DOHH2 (cell line): Measurements from ENCODE around the gene SHC4.
"Not testable (repeated sequence)": the region's sequence is repeated elsewhere in the genome, so short reads cannot be mapped to it uniquely, and the experiment has no call there.

Experiments
- H3F3A ChIP-seq: fragments of 200-600 bp; sonication (generic), shearing (Covaris generic); 2 replicates; pipeline ENCODE4 v1.6.0; 2016; ENCODE audit warnings: antibody characterized with exemption, mild to moderate bottlenecking; ENCODE audit not compliant: control insufficient read depth, insufficient read depth
- H3K27ac ChIP-seq: fragments of 200-600 bp; sonication (generic); 2 replicates; pipeline ENCODE4 v1.5.1; 2014; ENCODE audit warnings: low read depth, mild to moderate bottlenecking, low read length, moderate library complexity
- H3K27me3 ChIP-seq: fragments of 200-600 bp; sonication (generic); 2 replicates; pipeline ENCODE4 v1.6.1; 2014; ENCODE audit warnings: mild to moderate bottlenecking, low read length, mixed read lengths; ENCODE audit not compliant: control insufficient read depth
- H3K36me3 ChIP-seq: fragments of 200-600 bp; sonication (generic); 2 replicates; pipeline ENCODE4 v1.6.1; 2014; ENCODE audit warnings: mild to moderate bottlenecking, low read length, moderate library complexity, mixed read lengths; ENCODE audit not compliant: control insufficient read depth
- H3K4me1 ChIP-seq: fragments of 200-600 bp; sonication (generic); 2 replicates; pipeline ENCODE4 v1.6.1; 2014; ENCODE audit warnings: mild to moderate bottlenecking, low read length, mixed read lengths; ENCODE audit not compliant: control insufficient read depth
- H3K4me2 ChIP-seq: fragments of 200-600 bp; sonication (generic); 2 replicates; pipeline ENCODE4 v1.6.0; 2014; ENCODE audit warnings: mild to moderate bottlenecking, low read length, moderate library complexity
- H3K4me3 ChIP-seq: fragments of 200-600 bp; sonication (generic); 2 replicates; pipeline ENCODE4 v1.5.1; 2014; ENCODE audit warnings: mild to moderate bottlenecking, low read length, mixed read lengths
- H3K79me2 ChIP-seq: fragments of 200-600 bp; sonication (generic); 2 replicates; pipeline ENCODE4 v1.6.1; 2014; ENCODE audit warnings: mild to moderate bottlenecking, low read length, mixed read lengths; ENCODE audit not compliant: control insufficient read depth
- H3K9me2 ChIP-seq: fragments of 200-600 bp; sonication (generic); replicated peaks from 2 replicates; pipeline ENCODE4 v1.6.1; 2014; ENCODE audit warnings: mild to moderate bottlenecking, low read length, mixed read lengths; ENCODE audit not compliant: control insufficient read depth
- H3K9me3 ChIP-seq: fragments of 200-600 bp; sonication (generic); 2 replicates; pipeline ENCODE4 v1.6.1; 2014; ENCODE audit warnings: antibody characterized with exemption, low read length, mixed read lengths; ENCODE audit not compliant: control insufficient read depth, insufficient read depth
- H4K20me1 ChIP-seq: fragments of 200-600 bp; sonication (generic); 2 replicates; pipeline ENCODE4 v1.6.0; 2014; ENCODE audit warnings: low read depth, mild to moderate bottlenecking, antibody characterized with exemption, low read length, moderate library complexity; ENCODE audit not compliant: control insufficient read depth, insufficient read depth
- CTCF ChIP-seq: fragments of 200-600 bp; sonication (generic); IDR thresholded peaks from one replicate; pipeline ENCODE4 v1.5.1; 2014; ENCODE audit warnings: antibody characterized with exemption, mild to moderate bottlenecking, low read depth, low read length; ENCODE audit not compliant: poor library complexity, severe bottlenecking
- EZH2phosphoT487 ChIP-seq: fragments of 200-600 bp; sonication (generic); IDR thresholded peaks from 2 replicates; pipeline ENCODE4 v1.6.1; 2017; ENCODE audit warnings: borderline replicate concordance, mild to moderate bottlenecking, antibody characterized with exemption, low read length, moderate library complexity, mixed read lengths

Gene SHC4

GRCh38 chr15:48795901-48796300 is 167.8 kb downstream of the SHC4 start:
- Histone ChIP-seq H3K79me2 (peaks cover 26% of the 10 kb centered on the region), H3F3A (no peaks in the 10 kb centered on the region), H3K27ac (no peak overlapping the region), H3K4me1 (peaks cover 3% of the 10 kb centered on the region; the same call in 1 of the 2 replicates), H4K20me1 (no peaks in the 10 kb centered on the region), H3K27me3 (no peaks in the 10 kb centered on the region), H3K9me3 (no peaks in the 10 kb centered on the region), H3K36me3 (peaks cover 81% of the 10 kb centered on the region), H3K4me3 (no peak overlapping the region), H3K4me2 (no peak overlapping the region), H3K9me2 (no peaks in the 10 kb centered on the region)
- TF ChIP-seq CTCF: no peak
- TF ChIP-seq EZH2phosphoT487: no peak

- Histone ChIP-seq H3K4me3 (no peak overlapping the region), H3K4me2 (no peak overlapping the region), H3K4me1 (peaks cover 3% of the 10 kb centered on the region; the same call in 1 of the 2 replicates), H4K20me1 (no peaks in the 10 kb centered on the region), H3K9me3 (no peaks in the 10 kb centered on the region), H3K36me3 (peaks cover 81% of the 10 kb centered on the region), H3K9me2 (no peaks in the 10 kb centered on the region), H3K27me3 (no peaks in the 10 kb centered on the region), H3F3A (no peaks in the 10 kb centered on the region), H3K79me2 (peaks cover 14% of the 10 kb centered on the region), H3K27ac (no peak overlapping the region)
- TF ChIP-seq CTCF: no peak
- TF ChIP-seq EZH2phosphoT487: no peak
These were observed 169.0 kb downstream of the SHC4 start for GRCh38 chr15:48794697-48795134.

DNA sequence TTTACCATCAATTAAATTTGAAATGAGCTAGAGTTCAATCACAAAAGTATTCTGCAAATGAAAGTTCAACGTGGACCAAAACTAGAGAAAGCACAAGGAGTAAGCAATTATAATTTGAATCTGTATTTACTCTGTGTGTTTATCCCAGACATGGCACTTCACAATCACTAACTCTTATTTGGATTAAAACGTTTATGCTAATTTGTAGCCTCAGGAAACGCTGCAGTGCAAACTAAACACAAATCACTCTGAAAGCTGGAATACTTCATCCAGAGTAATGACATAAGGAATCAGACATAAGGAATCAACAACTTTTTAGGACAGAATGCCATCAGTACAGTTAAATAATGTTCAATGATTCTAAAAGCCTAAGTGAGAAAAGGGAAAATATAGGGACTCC is 171.3 kb downstream of the SHC4 start:
- Histone ChIP-seq H3K27ac (no peak overlapping the region), H3K4me2 (no peak overlapping the region), H3K9me2 (no peaks in the 10 kb centered on the region), H3K27me3 (no peaks in the 10 kb centered on the region), H3K79me2 (no peaks in the 10 kb centered on the region), H3F3A (no peaks in the 10 kb centered on the region), H3K4me3 (no peak overlapping the region), H3K36me3 (peaks cover 87% of the 10 kb centered on the region), H4K20me1 (no peaks in the 10 kb centered on the region), H3K4me1 (peaks cover 3% of the 10 kb centered on the region; the same call in 1 of the 2 replicates), H3K9me3 (no peaks in the 10 kb centered on the region)
- TF ChIP-seq CTCF: no peak
- no peak for TF ChIP-seq EZH2phosphoT487

DNA sequence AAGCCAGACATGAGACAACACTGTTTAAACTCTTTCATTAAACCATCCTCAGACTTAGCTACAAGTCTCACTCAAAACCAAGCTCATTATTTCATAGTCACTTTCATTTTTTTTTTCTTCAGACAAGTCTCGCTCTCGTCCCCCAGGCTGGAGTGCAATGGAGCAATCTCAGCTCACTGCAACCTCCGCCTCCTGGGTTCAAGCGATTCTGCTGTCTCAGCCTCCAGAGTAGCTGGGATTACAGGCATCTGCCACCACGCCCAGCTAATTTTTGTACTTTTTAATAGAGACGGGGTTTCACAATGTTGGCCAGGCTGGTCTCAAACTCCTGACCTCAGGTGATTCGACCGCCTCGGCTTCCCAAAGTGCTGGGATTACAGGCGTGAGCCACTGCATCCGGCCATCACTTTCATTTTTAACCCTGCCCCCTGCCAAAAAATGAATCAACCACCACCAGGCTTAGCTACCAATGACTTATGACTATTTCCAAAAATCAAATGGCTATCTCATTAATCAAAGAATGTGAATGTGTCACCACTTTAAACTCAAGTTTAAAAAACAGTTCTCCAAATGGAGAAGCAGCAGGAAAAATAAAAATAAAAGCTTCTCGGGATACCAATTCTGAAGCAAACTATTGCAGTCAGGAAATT is 173.1 kb downstream of the SHC4 start:
- H3K9me2 ChIP-seq, H3K4me1 ChIP-seq, H3K9me3 ChIP-seq, H3K27me3 ChIP-seq, H3F3A ChIP-seq, H3K79me2 ChIP-seq, H4K20me1 ChIP-seq, H3K27ac ChIP-seq, H3K4me2 ChIP-seq, H3K4me3 ChIP-seq: not testable (repeated sequence)
- peaks cover 74% of the 10 kb centered on the region for H3K36me3 ChIP-seq
